ENCODE results near the gene HMX1.

- TF ChIP-seq CTCF (IDR thresholded peaks at IDR 0.05) (no peak), ZFX (IDR thresholded peaks at IDR 0.05; ENCODE audit: borderline replicate concordance) (no peak)
These were observed 24.4 kb upstream of the HMX1 start for GRCh38 chr4:8896071-8896470.

Data from 22Rv1 (cell line).